ENCODE data around the gene SPA17.

GRCh38 chr11:124674168-124674517 lies 439 bp downstream of the SPA17 start:
- TF ChIP-seq POLR2A (IDR thresholded peaks at IDR 0.05; ENCODE audit: low read depth, low read length): no peak
- no peak for TF ChIP-seq POLR2AphosphoS5 (IDR thresholded peaks at IDR 0.05; ENCODE audit: low read depth, low read length)
